ENCODE measurements around the gene A4GNT. TPM values are rescaled to one million over a fixed set of nuclear protein-coding genes. Genes with fewer than 3 reads are reported as not detected.

Gene A4GNT
- total RNA-seq, 1 donor from 2014 or later, result not detected

DNA sequence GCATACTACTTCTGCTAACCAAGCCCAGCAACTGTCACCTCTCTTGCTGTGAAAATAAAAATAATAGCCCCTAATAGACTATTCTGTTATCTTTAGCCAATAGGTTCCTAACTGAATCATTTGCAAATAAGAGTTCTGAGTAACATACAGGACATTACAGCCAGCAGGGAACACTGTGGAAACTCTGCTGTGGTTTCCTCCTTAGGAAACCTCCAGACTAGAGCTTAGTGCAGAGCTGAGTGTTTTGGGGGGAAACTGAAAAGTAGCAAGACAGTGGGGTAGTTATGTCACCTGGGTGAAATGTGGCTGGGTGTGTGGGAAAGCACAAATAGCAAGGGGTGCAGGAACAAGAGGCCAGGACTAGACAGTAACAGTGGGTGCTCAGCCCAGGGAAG is 49.2 kb downstream of the A4GNT start:
- intact Hi-C loops (cut with DNase I), result no loop called here
- DNase-seq (ENCODE audit: low spot score), result no peak

DNA sequence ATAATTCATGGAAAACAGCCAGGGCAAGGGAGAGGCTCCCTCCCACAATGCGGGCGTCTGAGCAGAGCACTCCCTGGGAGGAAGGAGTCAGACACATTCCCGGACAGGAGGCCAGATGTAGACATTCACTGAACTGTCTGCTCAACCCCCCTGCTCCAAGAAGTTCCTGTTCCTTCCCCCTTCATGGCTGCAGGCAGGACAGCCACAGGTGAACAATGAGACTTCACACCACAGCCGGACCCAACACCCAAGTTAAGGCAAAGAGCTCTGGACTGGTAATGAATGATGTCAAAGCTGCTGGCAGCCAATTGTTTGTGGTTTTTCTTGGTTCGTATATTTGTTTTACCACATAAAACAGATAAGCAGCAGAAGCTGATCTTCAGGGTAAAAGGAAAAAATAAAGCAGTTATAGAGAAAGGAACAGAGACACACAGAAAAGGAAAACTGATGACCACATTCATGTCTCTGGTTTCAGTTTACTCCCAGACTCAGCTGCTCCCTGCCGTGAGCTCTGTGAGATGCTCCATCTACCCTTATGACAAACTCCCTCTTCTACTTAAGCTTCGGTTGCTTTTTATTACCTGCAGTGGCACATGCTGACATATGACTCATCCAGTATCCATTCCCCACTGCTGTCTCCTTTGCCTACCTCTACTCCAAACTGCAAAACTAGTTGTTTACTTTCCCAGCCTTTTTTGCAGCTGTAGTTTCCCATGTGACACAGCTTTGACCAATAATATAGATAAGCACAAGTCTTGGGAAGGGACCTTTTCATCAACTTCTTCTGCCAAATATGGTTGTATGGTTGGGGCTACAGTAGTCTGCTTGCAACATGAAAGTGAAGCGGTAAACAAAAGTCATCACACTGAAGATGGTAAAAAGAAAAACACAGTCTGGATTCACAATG is 49.9 kb downstream of the A4GNT start:
- intact Hi-C loops (cut with DNase I), result no loop called here
- no peak for DNase-seq (ENCODE audit: low spot score)

DNA sequence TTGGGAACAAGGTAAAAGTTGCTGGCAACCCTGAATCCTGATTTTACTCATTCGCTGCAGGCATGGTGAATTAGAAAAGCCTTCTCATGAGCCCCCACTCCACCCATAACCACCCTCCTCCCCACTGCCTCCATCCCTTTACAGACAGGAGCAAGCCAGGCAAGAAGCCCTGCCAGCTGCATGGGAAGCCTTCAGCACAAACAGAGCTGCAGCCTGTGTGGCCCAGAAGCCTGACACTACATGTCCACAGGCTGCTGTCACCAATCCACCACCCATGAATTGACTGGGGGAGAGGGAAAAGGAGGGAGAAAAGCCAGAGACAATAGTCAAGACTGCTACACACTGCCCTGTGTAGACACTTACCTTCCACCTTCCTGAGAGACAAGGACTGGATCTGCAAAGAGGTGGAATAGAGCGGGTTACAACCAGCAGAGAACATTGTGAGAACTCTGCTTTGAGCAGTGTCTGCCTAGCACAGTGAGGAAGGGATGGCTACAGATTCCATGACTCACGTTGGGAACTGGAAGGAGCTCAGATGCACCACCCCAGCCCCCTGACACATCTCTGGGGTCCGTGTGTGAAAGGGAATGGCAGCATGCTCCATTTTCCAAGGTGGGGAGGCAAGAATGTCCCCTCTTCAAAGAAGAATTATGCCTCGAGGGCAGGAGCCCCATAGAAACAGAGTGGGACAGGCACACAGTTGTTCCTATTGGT is 50.7 kb downstream of the A4GNT start:
- DNase-seq (ENCODE audit: low spot score), result no peak
- intact Hi-C loops (cut with DNase I), result no loop called here

DNA sequence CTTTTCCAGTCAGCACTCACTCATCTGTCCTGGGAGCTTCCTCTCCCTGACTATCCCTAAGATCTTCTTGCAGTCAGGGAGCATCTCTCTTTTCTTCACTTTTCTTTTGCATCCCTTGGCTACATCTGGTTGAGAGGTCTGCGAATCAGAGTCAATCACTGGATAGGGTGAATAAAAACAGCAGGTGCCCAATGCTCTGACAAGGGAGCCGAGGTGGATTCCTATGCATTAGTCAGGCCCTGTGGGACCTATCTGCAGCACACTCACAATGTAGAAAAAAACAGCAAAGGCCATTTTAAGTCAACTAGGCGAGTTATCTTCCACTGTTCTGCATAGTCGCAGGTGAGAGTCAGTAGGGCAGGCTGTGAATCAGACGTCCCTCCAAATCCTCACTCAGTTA is 52.3 kb downstream of the A4GNT start:
- DNase-seq (ENCODE audit: low spot score), result no peak
- intact Hi-C loops (cut with DNase I), result no loop called here

DNA sequence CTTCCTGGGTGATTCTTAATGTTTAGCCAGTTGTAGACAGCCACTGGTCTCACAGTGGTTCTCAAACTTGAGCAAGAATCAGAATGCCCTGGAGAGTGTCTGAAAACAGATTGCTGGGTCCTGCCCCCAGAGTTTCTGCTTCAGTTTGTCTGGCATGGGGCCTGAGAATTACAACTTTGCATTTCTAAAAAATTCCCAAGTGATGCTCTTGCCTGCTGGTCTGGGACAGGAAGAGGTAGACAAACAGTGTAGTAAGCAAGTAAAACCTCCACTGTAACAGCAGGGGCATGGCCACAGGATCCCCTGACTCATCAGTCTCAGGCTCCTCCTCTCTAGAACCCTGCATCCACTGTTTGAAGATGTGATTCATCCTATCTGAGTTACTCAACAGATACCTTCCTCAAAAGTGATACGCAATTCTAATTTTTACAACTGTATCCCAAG is 53.3 kb downstream of the A4GNT start:
- intact Hi-C loops (cut with DNase I), result no loop called here

DNA sequence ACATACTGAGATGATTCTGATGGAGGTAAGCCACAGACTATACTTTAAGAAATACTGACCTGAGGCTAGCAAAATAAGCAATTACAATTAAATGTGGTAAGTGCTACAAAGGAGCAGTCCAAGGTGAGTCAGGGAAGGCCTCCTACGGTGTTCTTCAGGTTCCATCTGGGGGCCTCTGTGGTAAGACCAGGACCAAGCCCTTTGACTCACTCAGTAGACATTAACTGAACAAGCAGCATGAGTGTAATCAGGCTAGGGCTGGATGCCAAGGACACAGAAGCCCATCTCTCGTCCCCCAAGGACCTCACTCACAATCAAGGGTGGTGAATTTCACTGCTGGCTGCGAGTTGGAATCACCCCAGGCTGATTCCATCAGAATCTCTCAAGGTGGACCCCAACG is 54.1 kb downstream of the A4GNT start:
- no peak for DNase-seq (ENCODE audit: low spot score)
- intact Hi-C loops (cut with DNase I), result no loop called here

More for the DNA sequence above, 53.3 kb downstream of the A4GNT start:
- DNase-seq (ENCODE audit: low spot score), result no peak

Other genes with a start within 250 kb of the A4GNT start
- gene CLDN18, start 122.2 kb downstream of the A4GNT start, total RNA-seq, result not detected
- 7.2 TPM for gene DZIP1L, start 16.8 kb downstream of the A4GNT start, total RNA-seq
- gene DBR1, start 42.5 kb upstream of the A4GNT start, total RNA-seq, result 7.4 TPM
- gene ARMC8, start 54.9 kb upstream of the A4GNT start, total RNA-seq, result 34.2 TPM
- not detected for gene NME9, start 197.5 kb upstream of the A4GNT start, total RNA-seq
- gene MRAS, start 216.2 kb upstream of the A4GNT start, total RNA-seq, result 327 TPM

Data from cardiac septum (tissue), 1 donor.